AG10803 (cell line): ENCODE results near the gene GPR153.
A peak's percentile ranks its signal among the peaks of the same experiment; 100 is the strongest.

Experiments
- DNase-seq: peaks from one replicate; pipeline ENCODE4 v3.0.0; 2010; ENCODE audit warnings: low read depth
- H3K4me3 ChIP-seq: 2 replicates; pipeline ENCODE4 v1.5.1; 2011; ENCODE audit warnings: mild to moderate bottlenecking, low read length, control low read depth
- TF ChIP-seq, protein P1 (sequence below): conservative IDR thresholded peaks from 2 replicates; pipeline ENCODE4 v1.5.1; 2011; ENCODE audit warnings: mild to moderate bottlenecking, low read length, control low read depth, inconsistent platforms

GPR153 gene

GRCh38 chr1:6237093-6237492, 23.8 kb downstream of the GPR153 start:
- no peak overlapping the region for H3K4me3 ChIP-seq
- TF ChIP-seq, protein P1, sequence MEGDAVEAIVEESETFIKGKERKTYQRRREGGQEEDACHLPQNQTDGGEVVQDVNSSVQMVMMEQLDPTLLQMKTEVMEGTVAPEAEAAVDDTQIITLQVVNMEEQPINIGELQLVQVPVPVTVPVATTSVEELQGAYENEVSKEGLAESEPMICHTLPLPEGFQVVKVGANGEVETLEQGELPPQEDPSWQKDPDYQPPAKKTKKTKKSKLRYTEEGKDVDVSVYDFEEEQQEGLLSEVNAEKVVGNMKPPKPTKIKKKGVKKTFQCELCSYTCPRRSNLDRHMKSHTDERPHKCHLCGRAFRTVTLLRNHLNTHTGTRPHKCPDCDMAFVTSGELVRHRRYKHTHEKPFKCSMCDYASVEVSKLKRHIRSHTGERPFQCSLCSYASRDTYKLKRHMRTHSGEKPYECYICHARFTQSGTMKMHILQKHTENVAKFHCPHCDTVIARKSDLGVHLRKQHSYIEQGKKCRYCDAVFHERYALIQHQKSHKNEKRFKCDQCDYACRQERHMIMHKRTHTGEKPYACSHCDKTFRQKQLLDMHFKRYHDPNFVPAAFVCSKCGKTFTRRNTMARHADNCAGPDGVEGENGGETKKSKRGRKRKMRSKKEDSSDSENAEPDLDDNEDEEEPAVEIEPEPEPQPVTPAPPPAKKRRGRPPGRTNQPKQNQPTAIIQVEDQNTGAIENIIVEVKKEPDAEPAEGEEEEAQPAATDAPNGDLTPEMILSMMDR = no peak

DNA sequence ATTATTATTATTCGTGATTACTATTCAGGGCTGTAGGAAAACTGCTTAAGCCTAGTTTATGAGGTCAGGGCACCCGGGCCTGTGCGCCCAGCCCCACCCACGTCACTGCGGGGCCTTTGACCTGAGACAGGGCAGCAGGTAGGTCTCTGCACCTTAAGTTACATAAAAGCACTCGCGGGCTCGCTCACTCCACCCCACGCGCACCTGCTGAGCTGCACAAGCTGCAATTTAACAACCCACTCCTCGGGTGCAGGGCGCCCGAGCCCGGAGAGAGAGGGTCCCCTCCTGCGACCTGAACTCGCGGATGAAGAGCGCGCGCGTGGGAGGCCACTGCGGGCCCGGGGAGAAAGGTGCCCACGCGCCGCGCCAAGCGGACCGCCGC, 25.6 kb downstream of the GPR153 start:
- no peak for DNase-seq
- peak overlapping the region; percentile 79 for H3K4me3 ChIP-seq
- TF ChIP-seq, protein P1 = no peak

More at GRCh38 chr1:6237093-6237492, 23.8 kb downstream of the GPR153 start:
- no peak for DNase-seq

- DNase-seq = peak; percentile 32
- H3K4me3 ChIP-seq = peak overlapping the region; percentile 79
These were observed 26.2 kb downstream of the GPR153 start for GRCh38 chr1:6234502-6235295.

DNA sequence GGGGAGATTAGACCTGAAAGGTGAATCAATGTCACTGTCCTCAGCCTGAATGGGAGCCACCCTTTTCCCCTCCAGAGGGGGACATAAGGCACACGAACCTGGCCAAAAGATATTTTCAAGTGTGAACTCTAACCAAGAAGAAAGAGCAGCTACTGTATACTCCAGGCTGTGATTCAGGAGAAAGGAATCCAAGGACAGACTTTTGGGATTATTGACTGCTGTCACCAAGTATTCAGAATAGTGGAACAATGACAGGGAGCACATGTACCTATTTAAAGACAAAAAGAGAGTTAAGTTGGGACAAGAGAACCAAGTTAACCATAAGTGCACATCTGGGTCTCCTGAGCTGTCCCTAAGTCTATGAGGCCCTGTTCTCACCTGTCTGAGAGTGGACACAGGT, 27.5 kb downstream of the GPR153 start:
- no peak overlapping the region for H3K4me3 ChIP-seq
- TF ChIP-seq, protein P1 = no peak
- DNase-seq = no peak

More at GRCh38 chr1:6234502-6235295, 26.2 kb downstream of the GPR153 start:
- TF ChIP-seq, protein P1 = no peak

DNA sequence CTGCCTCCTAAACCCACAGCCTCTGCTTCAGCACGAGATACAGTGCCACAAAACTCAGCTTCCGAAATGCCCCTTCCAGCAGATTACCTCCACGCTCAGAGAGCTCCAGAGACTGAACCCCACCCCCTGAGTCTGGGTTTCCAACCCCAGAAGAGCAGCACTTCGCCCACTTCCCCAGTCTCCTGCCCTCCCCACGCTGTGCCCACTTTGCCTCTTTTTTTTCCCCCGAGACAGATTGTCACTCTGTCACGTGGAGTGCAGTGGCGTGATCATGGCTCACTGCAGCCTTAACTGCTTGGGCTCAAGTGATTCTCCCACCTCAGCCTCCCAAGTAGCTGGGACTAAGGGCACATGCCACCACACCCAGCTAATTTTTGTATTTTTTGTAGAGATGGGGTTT, 35.2 kb downstream of the GPR153 start:
- no peak for DNase-seq
- no peak overlapping the region for H3K4me3 ChIP-seq
- TF ChIP-seq, protein P1 = no peak

DNA sequence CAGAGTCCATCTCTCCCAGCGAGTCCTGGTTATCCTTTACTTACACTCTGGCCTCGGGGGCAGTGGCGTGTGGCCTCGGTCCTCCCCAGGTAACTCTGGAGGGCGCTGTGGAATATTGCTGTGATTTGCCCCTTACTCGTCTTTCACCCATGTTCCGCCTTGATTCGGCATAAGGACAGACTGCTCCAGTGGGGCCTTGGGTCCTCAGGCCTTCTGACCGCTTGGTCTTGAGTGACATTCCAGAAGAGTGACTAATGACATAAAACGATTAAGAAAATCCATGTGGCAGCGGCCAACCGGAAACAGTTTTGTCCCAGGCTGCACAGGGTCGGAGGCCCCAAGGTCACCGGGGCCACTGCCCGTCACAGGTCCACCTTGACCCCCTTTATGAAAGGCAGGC, 36.2 kb downstream of the GPR153 start:
- no peak for DNase-seq
- TF ChIP-seq, protein P1 = no peak
- H3K4me3 ChIP-seq = no peak overlapping the region

DNA sequence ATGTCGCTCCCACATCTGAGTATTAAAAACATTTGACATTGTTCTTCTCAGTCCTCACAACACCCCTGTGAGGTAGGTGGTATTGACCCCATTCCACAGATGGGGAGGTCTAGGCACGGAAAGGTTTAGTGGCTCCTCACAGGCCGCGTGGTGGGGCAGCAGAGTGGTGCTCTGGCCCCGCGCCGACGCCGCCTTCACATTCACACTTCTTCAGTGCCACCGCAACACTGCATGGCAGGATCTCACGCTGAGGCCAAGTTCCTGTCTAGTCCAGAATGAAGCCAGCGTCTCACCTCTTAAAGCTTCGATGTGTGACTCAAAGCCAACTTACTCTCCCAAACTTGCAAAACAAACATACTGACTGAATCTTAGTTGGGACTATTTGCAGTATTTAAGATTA, 37.3 kb downstream of the GPR153 start:
- H3K4me3 ChIP-seq = no peak overlapping the region
- TF ChIP-seq, protein P1 = no peak
- DNase-seq = no peak
